Umbilical cord (tissue), 2 donors: ENCODE measurements around the gene PHACTR2. TPM values are rescaled to one million over a fixed set of nuclear protein-coding genes. Genes with fewer than 3 reads are reported as not detected.
A peak's percentile ranks its signal among the peaks of the same experiment; 100 is the strongest.
"Not testable (repeated sequence)": the region's sequence is repeated elsewhere in the genome, so short reads cannot be mapped to it uniquely, and the experiment has no call there.

ENCODE experiments used
- DNase-seq: peaks from one replicate; pipeline ENCODE4 v3.0.0-alpha.2; 2015; ENCODE audit warnings: low spot score
- total RNA-seq: library from RNA; depleted of rRNA; stranded (reverse); fragments of >200 nt; gene quantifications from one replicate; pipeline ENCODE4 v1.2.3, GENCODE V29; 2014; ENCODE audit warnings: low replicate concordance; ENCODE audit not compliant: insufficient read depth

Gene PHACTR2
- total RNA-seq = 232 TPM

GRCh38 chr6:143677891-143678791 lies at the start of gene PHACTR2:
Gene PHACTR2, plus strand, starts transcription at chr6:143677965. Its CDS starts 199 bp downstream, at chr6:143678164.
- peak; percentile 80 for DNase-seq

DNA sequence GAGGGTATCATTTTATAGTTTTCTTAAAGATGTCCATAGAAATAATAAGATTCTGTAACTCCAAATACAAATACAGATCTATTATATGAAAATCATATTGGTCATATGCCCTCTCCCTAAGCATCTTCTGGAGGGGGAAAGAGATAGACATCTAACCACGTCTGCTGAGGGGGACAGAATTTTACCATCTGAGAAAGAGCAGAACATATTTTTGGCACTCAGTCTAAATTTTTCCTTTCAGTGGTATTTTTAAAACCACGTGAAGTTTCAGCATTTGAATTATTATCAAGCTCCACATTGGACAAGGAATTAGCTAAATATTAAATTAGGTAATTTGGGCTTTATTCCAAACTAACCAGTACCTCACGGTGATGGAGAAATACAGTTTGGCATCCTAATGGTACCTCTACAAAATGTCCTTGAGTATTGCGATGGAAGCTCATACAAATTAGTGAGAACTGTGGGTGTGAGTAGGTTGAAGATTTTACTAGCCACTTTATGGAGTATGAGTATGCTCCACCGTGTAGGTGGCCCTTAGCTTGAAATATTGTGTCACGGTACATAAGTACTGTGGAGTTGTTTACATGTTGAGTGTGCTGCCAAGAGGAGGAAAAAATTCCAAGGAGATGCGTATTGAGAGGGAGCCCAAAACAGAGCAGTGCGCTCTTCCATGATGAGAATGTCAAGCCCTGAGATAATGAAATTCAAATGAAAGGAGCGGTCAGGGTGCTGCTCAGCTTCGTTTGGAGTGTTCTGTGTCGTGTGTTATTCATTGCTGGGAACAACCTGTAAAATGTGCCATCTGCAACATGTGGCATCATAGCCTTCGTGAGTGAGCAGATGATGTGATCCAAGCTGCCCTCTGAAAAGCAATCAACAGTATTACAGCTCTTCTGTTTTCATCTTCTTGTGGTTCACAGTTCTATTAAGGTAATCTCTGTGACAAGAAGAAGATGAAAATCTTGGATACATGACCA lies 48.4 kb upstream of the PHACTR2 start:
- no peak for DNase-seq

GRCh38 chr6:143631196-143631595 lies 46.6 kb upstream of the PHACTR2 start:
- DNase-seq = not testable (repeated sequence)

GRCh38 chr6:143632894-143633293 lies 44.9 kb upstream of the PHACTR2 start:
- DNase-seq = no peak

GRCh38 chr6:143634486-143634885 lies 43.3 kb upstream of the PHACTR2 start:
- DNase-seq = no peak

DNA sequence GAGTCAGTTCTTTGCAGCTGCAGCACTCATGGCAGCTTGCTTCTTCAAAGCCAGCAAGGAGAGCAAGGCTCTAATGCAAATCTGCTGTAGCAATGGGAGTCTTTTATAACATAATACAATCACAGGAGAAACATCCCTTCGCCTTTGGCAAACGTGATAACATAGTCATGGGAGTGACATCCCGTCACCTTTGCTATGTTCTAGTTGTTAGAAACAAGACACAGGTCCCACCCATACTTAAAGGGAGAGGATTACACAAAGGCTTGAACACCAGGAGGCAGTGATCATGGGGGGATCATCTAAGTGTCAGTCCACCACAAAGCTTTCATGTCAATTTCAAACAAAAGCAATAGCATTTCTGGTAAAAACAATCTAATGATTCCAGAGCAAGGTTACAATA lies 40.1 kb upstream of the PHACTR2 start:
- DNase-seq = no peak

DNA sequence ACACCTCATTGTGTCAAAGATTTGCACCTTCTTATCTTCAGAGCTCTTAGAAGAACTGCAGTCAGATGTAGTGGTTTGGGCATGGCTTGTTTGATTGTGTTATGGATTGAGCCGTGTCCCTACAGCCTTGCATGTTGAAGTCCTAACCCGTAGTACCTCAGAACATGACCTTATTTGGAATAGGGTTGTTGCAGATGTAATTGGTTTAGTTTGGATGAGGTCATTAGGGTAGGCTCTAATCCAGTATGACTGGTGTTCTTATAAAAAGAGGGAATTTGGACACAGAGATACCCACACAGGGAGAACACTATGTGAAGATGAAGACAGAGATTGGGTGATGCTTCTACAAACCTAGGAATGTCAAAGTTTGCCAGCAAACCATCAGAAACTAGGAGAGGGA lies 35.4 kb upstream of the PHACTR2 start:
- no peak for DNase-seq

GRCh38 chr6:143647191-143647590 lies 30.6 kb upstream of the PHACTR2 start:
- DNase-seq = no peak

- no peak for DNase-seq
These were observed 30.0 kb upstream of the PHACTR2 start for GRCh38 chr6:143647732-143648131.

DNA sequence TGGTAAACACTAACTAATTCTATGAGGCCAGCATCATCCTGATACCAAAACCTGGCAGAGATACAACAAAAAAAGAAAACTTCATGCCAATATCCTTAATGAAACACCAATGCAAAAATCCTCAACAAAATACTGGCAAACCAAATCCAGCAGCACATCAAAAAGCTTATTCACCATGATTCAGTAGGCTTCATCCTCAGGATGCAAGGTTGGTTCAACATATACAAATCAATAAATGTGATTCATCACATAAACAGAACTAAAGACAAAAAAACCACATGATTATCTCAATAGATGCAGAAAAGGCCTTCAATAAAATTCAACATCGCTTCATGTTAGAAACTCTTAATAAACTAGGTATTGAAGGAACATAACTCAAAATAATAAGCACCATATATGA lies 28.4 kb upstream of the PHACTR2 start:
- DNase-seq = not testable (repeated sequence)

GRCh38 chr6:143651328-143651727 lies 26.4 kb upstream of the PHACTR2 start:
- DNase-seq = not testable (repeated sequence)

- DNase-seq = peak; percentile 54
These were observed 24.9 kb upstream of the PHACTR2 start for GRCh38 chr6:143652841-143653331.

- DNase-seq = no peak
These were observed 22.2 kb upstream of the PHACTR2 start for GRCh38 chr6:143655541-143655940.

DNA sequence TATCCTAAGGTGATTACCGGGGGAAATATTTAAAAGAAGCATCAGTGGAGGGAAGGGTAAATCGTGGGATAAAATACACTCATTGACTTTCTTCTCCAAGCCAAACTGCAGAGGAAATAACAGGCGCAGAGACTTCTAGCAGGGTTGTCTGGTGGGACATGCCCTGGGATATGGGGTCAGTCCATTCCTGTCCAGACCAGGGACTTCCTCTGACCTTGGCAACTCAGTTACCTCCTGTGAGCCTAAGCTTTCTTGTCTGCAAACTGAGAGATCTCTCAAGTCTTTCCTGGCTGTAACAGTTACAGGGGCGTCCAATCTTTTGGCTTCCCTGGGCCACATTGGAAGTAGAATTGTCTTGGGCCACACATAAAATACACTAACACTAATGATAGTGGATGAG lies 21.7 kb upstream of the PHACTR2 start:
- DNase-seq = no peak

GRCh38 chr6:143657809-143658208 lies 20.0 kb upstream of the PHACTR2 start:
- no peak for DNase-seq

DNA sequence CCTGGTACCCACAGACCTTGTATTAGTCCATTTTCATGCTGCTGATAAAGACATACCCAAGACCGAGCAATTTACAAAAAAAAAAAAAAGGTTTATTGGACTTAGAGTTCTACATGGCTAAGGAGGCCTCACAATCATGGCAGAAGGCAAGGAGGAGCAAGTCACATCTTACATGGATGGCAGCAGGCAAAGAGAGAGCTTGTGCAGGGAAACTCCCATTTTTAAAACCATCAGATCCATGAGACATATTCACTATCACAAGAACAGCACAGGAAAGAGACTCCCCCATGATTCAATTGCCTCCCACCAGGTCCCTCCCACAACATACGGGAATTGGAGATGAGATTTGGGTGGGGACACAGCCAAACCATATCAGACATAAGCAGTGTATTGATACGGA lies 17.6 kb upstream of the PHACTR2 start:
- not testable (repeated sequence) for DNase-seq

GRCh38 chr6:143664171-143664570 lies 13.6 kb upstream of the PHACTR2 start:
- DNase-seq = no peak

- not testable (repeated sequence) for DNase-seq
These were observed 11.8 kb upstream of the PHACTR2 start for GRCh38 chr6:143666007-143666406.

- DNase-seq = not testable (repeated sequence)
These were observed 8.3 kb upstream of the PHACTR2 start for GRCh38 chr6:143669483-143669882.

GRCh38 chr6:143673669-143674068 lies 4.1 kb upstream of the PHACTR2 start:
- peak; percentile 90 for DNase-seq

GRCh38 chr6:143674483-143675381 lies 3.0 kb upstream of the PHACTR2 start:
- DNase-seq = peak; percentile 81
